ENCODE data around the gene METTL24. TPM values are rescaled to one million over a fixed set of nuclear protein-coding genes. Genes with fewer than 3 reads are reported as not detected.

METTL24 gene
- total and polyA plus RNA-seq, 2 of the 13 experiments (the other 11 are each of a cell fraction or from before 2014, with no cell fraction given): not detected

- no peak for TF ChIP-seq ZNF18 (CRISPR knock-in tag; IDR thresholded peaks at IDR 0.05; ENCODE audit: insufficient replicate concordance)
These were observed 41.0 kb downstream of the METTL24 start (continued) for GRCh38 chr6:110317189-110317588.

- ATAC-seq (no peak), DNase-seq (ENCODE audit: low spot score) (no peak), FAIRE-seq (no peak)
- H2AFZ ChIP-seq (ENCODE audit: low read length): no peak overlapping the region
- CTCF ChIA-PET (ENCODE audit: low intra/inter-chr PET ratio, low total read pairs): no interaction called here
- no peak overlapping the region for H3K27ac ChIP-seq (ENCODE audit: extremely low read length, insufficient read depth, low read length)
- BruUV-seq (replicated peaks): no TSS peak
- H3K4me1 ChIP-seq (ENCODE audit: insufficient read depth, low read length): no peaks in the 10 kb centered on the region
- H3K36me3 ChIP-seq (replicated peaks in 1 of 2; ENCODE audit: control insufficient read depth in 1 of 2, insufficient read depth in 2 of 2, low read length in 2 of 2): no peaks in the 10 kb centered on the region
- H3K27me3 ChIP-seq (ENCODE audit: control insufficient read depth in 1 of 2, insufficient read depth in 2 of 2, low read length in 2 of 2): no peaks in the 10 kb centered on the region
- no peaks in the 10 kb centered on the region for H4K20me1 ChIP-seq (ENCODE audit: insufficient read depth, low read length)
- in situ Hi-C loops (cut with HindIII; ENCODE audit: extremely low pct_ligation_motif_present, low pct_unique_long_range_greater_than_20kb): no loop called here
- intact Hi-C loops (cut with micrococcal nuclease; ENCODE audit: unreplicated experiment): no loop called here
- H3K4me2 ChIP-seq (ENCODE audit: low read depth, low read length): no peak overlapping the region
- POLR2A ChIA-PET: no interaction called here
- 32% methylated on average over 3 of the region's 3 CpGs for WGBS (ENCODE audit: low lambda C conversion rate)
- no peak overlapping the region for H3K4me3 ChIP-seq (replicated peaks in 1 of 3; ENCODE audit: insufficient read depth in 1 of 3, low read depth in 2 of 3, low read length in 3 of 3)
- TF ChIP-seq ARNTL (CRISPR knock-in tag; IDR thresholded peaks at IDR 0.05) (no peak), ZNF274 (CRISPR knock-in tag; IDR thresholded peaks at IDR 0.05) (no peak), KLF11 (CRISPR knock-in tag; IDR thresholded peaks at IDR 0.05) (no peak), RBM39 (IDR thresholded peaks at IDR 0.05; ENCODE audit: low read depth, low read length, poor library complexity, severe bottlenecking) (no peak), ZBTB20 (CRISPR knock-in tag; IDR thresholded peaks at IDR 0.05; ENCODE audit: borderline replicate concordance, low read depth) (no peak), ZNF512 (CRISPR knock-in tag; IDR thresholded peaks at IDR 0.05) (no peak)
- H3K9ac ChIP-seq (ENCODE audit: insufficient read depth, low read depth, low read length): no peak overlapping the region
- no peaks in the 10 kb centered on the region for H3K9me3 ChIP-seq (ENCODE audit: low read length)
- no peaks in the 10 kb centered on the region for H3K79me2 ChIP-seq (ENCODE audit: insufficient read depth, low read length)
These were observed 42.2 kb downstream of the METTL24 start for GRCh38 chr6:110315869-110316398.

Data from HepG2 (cell line).